ENCODE results near the gene ZDHHC14. TPM values are rescaled to one million over a fixed set of nuclear protein-coding genes. Genes with fewer than 3 reads are reported as not detected.

ZDHHC14 gene
- total RNA-seq, 1 donor from 2014 or later = 12.7 TPM

DNA sequence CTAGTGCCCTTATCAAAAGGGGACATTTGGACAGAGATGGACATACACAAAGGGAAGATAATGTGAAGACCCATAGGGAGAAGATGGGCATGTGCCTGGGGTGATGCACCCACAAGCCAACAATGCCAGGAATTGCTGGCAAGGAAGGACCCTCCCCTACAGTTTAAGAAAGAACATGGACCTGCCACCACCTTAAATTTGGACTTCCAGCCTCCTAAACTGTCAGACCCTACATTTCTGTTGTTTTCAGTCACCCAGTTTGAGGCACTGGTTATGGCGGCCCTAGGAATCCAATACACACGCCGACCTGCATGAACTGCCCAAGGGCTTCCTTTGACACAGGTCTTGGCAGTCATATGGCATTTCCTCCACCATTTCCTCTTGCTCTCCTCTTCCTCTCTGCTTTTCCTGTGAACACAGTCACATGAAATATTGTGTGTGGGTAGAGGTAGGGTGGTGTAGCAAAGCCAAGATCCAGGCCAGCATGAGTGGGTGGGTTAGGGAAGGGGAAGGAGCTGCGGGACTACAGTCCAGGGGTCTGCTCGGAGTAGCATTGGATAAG lies 115.6 kb downstream of the ZDHHC14 start:
- ATAC-seq = no peak
- DNase-seq (ENCODE audit: missing footprints) = no peak
- intact Hi-C loops (cut with DNase I) = no loop called here

DNA sequence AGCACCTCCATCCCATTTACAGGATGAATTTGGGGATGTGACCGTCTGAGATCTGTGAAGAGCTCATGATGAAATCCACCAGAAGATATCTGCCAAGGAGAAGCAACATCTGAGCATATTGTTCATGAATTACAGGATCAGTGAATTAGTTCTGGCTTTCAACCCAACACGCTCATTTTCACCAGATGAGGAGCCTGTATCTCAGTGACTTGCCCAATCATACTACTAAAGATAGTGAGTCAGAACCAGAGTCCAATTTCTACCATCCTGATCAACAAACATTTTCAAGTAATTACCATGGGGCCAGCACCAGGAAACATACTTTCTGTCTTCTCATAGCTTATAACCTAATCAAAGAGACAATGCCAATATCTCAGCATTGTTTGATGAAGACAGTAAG lies 116.6 kb downstream of the ZDHHC14 start:
- ATAC-seq (no peak), DNase-seq (ENCODE audit: missing footprints) (no peak)
- intact Hi-C loops (cut with DNase I) = no loop called here

DNA sequence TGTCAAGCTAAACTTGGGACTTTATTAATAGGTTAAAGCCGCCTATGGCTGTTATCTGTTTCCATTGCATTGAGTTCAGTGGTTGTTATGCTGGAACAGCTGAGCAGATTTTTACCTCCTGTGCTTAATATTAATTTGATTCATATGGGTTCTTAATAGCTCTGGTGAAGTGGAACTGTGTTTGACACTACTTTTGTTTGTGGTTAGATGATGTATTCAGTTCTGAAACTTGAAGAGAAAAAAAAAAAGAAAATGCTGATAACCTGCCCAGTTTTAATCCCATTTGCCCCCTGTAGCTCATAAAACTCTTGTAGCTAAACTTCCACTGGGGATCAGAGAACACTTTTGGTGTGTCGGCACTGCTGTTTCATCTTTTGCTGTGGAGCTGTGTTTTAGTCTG lies 117.8 kb downstream of the ZDHHC14 start:
- ATAC-seq (no peak), DNase-seq (ENCODE audit: missing footprints) (no peak)
- intact Hi-C loops (cut with DNase I) = no loop called here

DNA sequence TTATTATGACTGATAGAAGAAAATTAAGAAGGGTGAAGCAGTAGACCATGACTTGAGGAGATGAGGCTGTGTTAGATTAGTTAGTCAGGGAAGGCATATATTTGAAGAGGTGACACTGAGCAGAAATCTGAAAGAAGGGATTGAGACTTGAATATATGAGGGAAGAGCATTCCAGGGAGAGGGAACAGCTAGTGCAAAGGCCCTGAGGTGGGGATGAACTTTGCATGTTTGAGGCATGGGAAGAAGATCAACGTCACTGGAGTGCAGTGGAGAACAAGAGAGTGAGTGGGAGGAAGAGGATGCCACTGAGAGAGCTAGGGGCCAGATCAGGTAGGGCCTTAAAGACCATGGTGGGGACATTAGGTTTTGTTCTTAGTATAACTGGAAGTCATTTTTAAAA lies 119.0 kb downstream of the ZDHHC14 start:
- ATAC-seq = no peak
- intact Hi-C loops (cut with DNase I) = loop anchor here (10.0 kb wide), 1 partner anchor 75 kb away; no protein-coding TSS in a partner anchor
- DNase-seq (ENCODE audit: missing footprints) = no peak

DNA sequence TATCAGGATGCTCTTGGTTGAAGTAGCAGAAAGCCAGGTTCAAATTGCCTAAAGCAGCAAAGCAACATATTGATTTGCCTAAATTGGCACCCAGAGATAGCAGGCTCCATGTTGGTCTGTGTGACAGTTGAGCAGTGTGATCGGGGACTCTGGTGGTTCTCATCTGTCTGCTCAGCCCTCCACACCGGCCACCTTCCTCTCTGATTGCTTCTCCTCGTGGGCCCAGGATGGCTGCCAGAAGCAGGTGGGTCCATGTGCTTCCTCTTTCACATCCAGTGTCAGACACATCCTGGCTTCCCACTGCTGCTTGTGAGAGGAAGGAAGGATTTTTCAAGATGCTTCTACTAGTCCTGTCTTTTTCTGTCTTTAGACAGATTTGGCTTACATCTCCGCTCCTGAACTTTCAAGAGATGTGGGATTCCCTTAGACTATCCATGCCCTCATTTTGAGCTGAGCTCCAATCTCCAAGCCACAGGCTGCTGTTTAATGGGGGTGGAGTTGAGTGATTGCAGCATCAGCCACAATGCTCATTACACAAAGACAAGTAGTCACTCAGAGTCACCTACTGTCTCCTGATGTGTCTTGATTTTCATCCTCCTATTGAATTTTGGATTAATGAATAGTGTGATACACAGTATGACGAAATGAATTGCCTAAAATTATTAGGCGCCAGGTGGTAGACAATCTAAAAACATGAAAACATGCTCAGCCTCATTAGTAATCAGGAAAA lies 122.2 kb downstream of the ZDHHC14 start:
- intact Hi-C loops (cut with DNase I) = loop anchor here (10.0 kb wide), 1 partner anchor 72 kb away; no protein-coding TSS in a partner anchor
- DNase-seq (ENCODE audit: missing footprints) = no peak
- no peak for ATAC-seq

DNA sequence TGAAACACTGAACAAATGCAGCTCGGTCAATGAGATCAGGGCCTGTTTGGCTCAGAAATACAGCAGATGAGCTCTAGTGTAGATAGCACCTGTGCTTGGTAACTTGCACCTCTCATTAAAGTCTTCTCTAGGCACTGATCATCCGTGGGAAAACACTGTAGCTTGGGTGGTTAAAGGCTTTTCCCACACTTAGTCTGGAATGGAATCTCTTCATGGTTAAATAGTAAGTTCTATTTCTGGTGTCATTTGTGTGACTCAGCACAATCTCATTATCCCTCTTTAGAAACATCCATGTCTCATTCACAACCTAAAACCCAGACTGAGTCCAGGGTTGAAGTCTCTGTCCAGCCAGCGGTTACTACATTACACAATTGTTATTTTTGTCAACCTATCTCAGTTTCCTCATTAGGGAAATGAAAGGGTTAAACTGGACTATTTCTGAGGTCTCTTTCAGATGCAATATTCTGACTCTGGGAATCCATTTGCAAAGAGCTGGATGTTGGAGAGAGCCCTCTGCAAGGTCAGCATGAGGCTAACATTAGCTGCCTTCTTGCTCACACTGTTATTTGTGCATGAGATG lies 125.0 kb downstream of the ZDHHC14 start:
- DNase-seq (ENCODE audit: missing footprints) (no peak), ATAC-seq (no peak)
- intact Hi-C loops (cut with DNase I) = loop anchor here (10.0 kb wide), 1 partner anchor 69 kb away; no protein-coding TSS in a partner anchor

DNA sequence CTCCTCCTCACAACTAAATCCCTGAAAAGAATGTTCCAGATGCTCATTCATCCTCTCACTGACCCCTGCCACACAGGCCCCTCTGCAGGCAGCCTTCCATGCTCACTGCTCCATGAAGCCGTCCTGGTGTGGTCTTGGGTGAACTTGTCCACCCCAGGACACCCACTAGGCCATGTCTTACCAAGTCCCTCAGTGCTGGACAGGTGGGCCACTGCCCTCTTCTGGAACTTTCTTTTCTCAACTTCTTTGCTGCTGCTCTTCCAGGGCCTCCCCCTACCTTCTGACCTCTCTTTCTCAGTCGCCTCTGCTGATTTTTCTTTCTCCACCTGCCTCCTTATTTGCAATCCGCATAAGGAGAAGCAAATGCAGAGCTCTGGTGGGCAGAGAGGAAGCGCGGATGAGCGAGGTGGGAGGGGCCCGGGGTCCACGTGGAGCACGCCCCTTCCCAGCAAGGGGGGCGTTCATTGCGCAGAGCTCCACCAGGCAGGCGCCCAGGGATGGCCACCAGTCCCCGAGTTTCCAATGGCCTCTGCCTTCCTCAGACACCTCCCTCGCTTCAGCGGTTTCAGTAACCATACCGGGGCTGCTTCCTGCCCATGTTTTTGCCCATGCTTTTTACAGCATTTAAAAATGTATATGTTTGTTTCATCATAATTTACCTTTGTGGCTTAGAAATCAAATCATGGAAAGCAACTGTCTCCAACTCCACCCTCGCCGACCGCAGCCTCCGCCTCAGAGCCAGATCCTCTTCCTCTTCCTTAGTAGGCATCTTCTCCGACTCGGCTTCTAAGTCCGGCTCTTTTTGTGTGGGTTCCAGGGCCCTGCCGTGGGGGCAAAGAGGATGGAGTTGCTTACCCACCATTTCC lies 129.6 kb downstream of the ZDHHC14 start:
- DNase-seq (ENCODE audit: missing footprints) = no peak
- ATAC-seq = no peak
- intact Hi-C loops (cut with DNase I) = no loop called here

DNA sequence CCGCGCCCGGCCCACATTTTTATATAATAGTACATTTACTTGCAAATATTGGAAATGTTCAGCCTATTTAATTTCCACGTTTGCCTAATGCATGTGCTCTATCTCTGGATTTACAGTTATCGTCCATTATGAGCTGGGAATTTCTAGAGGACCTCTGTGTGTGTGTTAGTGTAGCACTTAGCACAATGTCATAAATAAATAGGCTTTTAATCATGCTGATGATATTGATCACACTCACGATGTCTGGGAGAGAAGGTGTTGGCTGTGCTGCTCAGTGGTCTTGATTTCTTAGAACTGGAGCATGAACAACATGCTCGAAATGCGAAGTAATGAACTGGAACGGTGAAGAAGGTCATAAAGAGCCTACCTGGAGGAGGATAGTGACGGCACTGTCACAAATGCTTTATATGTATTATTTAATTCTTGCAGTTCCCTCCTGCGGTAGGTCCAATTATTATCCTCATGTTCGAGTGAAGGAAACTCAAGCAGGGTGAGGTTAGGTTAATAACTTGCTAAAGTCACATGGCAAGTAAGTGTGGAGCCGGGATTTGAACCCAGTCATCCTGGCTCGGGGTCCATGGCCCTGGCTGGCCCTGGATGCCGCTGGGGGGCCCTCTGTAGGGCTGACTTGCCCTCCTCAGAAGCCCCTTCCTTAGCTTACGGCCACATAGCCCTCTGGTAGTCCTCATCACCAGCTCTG lies 130.8 kb downstream of the ZDHHC14 start:
- ATAC-seq = no peak
- intact Hi-C loops (cut with DNase I) = no loop called here
- no peak for DNase-seq (ENCODE audit: missing footprints)

DNA sequence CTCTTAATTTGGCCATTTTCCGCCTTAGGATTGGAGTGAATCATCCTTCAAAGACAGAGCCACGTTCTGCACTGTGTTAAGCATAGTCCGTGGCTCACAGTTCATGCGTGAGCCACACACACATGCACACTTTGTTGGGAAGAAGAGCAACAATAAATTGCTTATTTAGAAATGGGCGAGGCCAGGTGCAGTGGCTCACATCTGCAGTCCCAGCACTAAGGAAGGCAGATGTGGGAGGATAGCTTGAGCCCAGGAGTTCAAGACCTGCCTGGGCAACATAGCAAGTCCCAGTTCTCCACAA lies 131.3 kb downstream of the ZDHHC14 start:
- ATAC-seq (no peak), DNase-seq (ENCODE audit: missing footprints) (no peak)
- intact Hi-C loops (cut with DNase I) = no loop called here

DNA sequence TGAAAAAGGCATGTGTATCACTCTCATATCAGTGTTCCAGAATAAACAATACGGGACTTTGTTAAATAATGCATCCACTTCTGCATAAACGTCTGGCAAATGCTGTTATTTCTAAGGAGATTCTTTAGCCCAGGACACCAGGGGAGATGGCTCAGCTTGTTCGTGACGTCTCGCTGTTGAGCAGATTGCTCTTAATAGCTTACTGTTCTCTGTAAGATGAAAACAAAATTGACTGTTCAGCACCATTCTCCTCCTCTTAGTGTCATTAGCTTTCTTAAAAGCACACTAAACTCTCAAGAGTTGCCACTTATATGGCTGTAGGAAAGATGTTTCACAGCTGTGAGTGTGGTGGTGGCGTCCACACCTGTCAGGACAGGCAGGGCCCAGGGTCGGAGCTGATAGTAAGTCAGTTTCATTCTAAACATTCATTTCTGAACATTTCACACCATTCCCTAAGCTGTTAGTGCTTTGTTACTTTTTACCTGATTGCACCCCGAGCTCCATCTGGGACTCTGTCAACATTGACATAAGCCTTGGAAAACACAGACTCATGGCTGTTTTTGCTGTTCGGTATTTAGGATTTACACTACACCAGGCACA lies 132.1 kb downstream of the ZDHHC14 start:
- ATAC-seq (no peak), DNase-seq (ENCODE audit: missing footprints) (no peak)
- intact Hi-C loops (cut with DNase I) = no loop called here

DNA sequence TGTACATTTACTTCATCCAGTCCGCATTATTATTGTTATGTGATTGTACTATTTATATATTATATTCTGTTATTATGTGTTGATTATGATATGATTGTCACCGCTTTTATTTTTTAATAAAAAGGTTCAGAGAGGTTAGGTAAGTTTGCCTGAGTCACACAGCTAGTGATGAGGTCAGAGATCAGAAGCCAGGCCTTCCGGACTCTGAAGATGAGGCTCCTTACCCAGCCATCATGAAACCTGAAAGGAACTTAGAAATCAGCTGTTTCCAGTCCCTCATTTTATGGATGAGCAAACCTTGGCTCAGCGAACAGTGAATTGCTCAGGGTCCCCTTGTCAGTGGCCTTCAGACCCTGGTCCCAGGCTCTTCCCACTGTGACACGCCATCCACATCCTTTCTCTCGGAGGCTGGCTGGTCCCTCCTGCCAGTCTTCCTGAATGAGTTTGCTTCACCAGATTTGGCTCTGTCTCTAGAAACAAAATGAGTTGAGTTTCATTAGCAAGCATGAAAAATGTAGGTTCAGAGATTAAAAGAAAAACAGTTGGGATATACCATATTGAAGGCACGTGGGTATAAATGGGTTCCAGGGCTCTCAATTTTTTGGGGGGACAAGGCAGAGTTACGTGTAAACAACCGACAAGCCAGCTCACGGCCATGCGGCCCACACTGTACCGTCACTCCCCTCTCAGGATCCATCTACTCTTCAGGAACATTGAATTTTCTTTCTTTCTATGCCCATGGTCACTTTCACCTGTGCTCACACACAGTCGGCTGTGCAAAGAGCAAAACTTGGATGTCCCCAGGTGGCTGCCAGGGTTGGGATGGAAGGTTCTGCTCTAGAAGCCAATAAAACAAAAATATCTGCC lies 132.9 kb downstream of the ZDHHC14 start:
- no peak for DNase-seq (ENCODE audit: missing footprints)
- no peak for ATAC-seq
- intact Hi-C loops (cut with DNase I) = no loop called here

DNA sequence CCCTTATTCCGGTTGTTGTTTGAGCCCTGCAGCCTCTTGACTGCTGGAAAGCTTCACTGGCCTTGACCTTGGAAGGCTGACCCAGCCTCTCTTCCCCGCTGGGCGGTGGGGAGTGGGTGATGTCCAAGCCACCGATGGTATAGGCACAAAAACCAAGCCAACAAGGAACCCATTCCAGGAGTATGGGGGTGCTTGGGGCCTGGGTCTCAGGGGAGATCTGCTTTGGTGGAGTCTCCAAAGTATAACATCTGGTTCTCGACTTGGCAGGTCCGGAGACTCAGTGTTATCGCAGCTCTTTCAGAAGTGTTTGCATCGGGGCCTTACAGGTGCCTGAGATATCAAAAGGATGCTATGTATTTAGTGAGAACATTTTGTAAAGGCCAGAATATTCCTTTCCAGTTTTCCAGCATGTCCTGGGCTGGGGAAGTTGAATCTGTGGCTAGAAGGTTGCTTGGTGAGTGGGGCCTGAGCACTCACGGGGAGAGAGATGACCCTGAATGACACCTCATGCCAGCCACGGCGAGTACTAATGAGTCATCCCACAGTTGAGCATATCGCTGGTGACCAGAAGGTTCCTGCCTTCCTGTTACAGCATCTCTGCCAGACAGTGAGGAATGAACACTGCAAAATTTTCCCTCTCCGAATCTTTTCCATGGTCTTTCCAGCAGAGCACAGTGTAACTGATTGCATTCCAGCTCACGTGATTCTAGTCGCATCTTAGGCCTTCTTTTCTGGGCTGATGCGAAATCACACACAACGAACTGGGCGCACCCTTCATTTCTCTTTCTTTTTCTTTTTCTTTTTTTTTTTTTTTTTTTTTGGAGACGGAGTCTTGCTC lies 133.9 kb downstream of the ZDHHC14 start:
- intact Hi-C loops (cut with DNase I) = no loop called here
- ATAC-seq = no peak
- no peak for DNase-seq (ENCODE audit: missing footprints)

DNA sequence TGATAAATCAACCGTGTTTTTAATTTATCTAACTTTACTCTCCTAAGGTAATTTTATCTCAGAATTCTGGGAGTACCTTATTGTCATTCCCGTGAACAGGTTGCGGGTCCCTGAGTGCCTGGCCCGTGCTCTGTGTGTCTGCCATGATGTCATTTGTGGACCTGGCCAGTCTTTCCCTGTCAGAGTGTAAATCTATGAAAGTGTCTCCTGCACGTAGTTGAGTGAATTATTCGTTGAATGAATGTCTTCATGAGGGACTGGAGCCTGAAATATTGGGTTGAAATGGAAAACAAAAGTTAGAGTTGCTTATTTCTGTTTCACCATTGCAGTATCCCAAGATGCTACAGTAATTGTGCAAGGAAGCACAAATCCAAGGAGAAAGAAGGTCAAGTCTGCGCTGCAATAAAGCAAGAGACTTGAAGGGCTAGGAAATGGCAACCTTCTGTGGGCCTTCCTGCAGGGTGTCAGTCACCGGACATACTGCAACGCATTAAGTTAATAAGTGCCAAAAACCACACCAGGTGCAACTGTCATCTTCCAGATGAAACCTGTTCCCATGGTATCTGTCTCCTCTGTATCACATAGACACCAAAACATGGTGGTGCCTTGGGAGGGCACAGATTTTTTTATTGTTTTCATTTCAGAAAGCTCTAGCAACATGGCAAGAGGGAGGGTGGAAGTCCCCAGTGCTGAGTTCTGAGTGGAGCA lies 135.5 kb downstream of the ZDHHC14 start:
- DNase-seq (ENCODE audit: missing footprints) = no peak
- ATAC-seq = no peak
- intact Hi-C loops (cut with DNase I) = no loop called here

DNA sequence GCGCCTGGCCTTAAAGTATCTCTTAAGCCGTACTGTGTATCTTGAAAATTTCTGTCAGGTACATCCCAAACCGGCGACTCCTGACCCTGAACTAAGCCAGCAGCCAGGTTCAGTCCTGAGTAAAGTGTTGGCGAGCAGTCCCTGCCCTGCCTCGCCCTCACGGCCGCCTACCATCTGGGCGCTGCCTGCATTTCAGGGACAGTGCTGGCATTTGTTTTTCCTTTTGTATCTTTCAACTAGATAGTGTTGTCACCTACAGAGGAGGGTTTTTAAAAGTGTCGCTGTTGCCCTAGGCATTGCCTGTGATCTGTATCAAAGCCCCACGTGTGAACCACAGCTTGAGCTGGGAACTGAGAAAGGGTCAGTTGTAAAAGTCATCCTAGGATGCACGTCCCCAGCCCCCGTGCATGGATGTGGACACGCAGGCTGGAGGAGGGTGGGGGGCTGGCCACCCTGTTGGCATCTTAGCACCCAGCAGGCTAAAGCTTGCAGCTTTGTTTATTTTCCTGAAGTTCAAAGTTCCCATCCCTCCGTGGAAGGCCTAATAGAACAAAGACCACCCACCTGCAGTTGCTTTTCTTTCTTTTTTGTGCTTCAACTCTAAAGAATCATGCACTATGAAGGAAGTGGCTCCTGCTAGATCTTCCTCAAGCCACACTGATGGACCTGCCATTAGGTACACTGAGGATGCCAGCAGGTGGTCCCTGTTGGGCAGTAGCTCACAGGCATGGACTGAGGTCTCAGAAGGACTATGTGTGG lies 136.8 kb downstream of the ZDHHC14 start:
- DNase-seq (ENCODE audit: missing footprints) (no peak), ATAC-seq (no peak)
- intact Hi-C loops (cut with DNase I) = no loop called here

DNA sequence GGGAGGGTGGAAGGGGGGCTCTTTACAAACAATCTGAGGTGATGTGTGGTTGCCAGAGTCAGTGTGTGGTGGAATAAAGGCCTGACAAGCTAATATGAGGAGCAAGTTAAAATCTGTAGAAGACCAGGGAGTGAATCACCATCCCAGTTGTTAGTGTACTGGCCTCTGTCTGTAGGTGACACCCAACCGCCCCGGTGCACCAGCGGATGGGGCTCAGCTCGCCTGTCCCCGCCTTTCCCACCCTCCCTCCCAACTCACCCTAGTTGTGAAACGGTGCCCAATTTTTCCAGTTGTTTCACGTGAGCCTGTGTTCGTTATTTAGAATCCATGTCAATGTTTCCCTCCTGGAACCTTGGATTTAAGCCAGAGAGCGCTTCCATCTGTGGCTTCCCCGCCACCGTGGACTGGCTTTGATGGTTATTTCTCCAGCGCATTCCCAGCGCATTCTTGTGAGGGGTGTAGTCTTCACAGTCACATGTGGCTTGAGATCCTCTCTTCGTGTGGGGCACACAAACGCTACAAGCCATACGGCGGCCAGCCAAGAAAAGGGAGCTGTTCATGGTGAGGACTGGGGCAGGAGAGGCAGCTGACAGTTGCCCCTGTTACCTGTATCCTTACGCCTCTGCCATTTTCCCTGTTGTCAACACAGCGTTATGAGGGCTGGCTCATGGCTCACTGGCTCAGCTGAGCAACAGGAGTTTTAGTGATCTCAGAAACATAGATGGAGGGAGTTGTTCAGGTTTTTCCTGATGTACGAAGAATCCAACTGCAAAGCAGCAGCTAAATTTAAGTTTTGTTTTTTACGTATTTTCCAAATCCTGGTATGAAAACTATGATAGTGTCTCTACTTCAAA lies 137.6 kb downstream of the ZDHHC14 start:
- intact Hi-C loops (cut with DNase I) = no loop called here
- ATAC-seq = peak; percentile 37

More for the DNA sequence above, 137.6 kb downstream of the ZDHHC14 start:
- DNase-seq (ENCODE audit: missing footprints) = no peak

All from Right ventricle myocardium inferior (tissue), 1 donor.